Measurements from ENCODE around the gene ABCF2. TPM values are rescaled to one million over a fixed set of nuclear protein-coding genes. Genes with fewer than 3 reads are reported as not detected.

ABCF2 gene
- polyA plus RNA-seq = 33.3 to 68.6 TPM (median 43.6 TPM) in 3 replicates
- 12.4 TPM for polyA plus RNA-seq (2011; ENCODE audit: low read depth)
- polyA plus RNA-seq (2011; cell fraction: cytosol; rRNA removed) = 60.0 and 61.5 TPM in 2 replicates
- polyA plus RNA-seq (2011; cell fraction: nucleus; rRNA removed) = 58.1 and 59.3 TPM in 2 replicates
- polyA plus RNA-seq (2012; ENCODE audit: low replicate concordance) = 27.9 and 54.2 TPM in 2 replicates
- polyA minus RNA-seq = 57.5 to 64.0 TPM (median 62.2 TPM) in 3 replicates
- 38.0 TPM for polyA minus RNA-seq (2011; cell fraction: cytosol; rRNA and poly(A)+ RNA removed)
- 21.0 and 32.6 TPM in 2 replicates for polyA minus RNA-seq (2011; cell fraction: nucleus; rRNA and poly(A)+ RNA removed)

DNA sequence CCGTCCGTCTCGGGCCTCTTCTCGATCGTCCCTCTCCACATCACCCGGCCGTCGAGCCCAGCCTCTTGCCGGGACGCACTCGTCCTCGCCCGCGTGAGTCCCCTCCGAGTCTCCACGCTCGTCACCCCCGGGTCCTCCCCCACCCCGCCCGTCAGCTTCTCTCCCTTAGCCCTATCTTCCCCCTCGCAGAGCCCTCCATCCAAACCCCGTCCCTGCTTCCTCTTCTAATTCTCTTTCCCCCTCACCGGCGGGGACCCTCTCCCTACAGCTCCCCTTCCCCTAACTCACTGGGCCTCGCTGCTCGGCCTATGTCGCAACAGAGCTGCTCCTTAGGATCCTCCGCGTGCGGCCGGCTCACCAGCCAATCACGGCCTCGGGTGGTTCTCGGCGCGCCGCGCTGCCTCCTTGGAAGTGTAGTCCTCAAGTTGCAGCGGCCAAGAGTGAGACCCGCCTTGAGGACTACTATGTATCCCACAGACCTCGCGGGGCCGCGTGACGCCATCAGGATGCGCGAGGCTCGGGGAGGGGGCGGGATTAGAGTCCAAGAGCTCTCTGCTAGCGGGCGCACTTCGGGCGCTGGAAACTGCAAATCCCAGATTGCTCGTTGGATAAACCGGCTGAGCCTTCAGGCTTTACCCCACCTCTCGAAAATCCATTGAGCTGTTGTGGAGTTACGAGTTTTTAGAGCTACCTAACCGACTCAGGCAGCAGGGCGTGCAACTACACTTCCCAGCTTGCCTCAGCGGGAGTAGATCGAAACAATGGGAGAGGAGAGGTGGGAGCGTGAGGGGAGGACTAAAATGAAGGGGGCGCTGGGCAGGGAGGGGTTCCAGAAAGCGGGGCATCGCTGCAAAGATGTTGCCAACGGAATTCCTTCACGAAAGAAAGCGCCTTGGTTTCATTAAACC, at the start of gene ABCF2:
TSS of gene ABCF2 (minus strand) at position 331 of the 908 bp plus-strand sequence. CDS start 747 bp downstream, outside the sequence.
- dilution Hi-C loops (cut with MboI; ENCODE audit: extremely low pct_ligation_motif_present, low sequenced_read_pairs) = no loop called here
- DNase-seq (ENCODE audit: low read depth, low spot score) (peak; percentile 93), FAIRE-seq (peak; percentile 32)
- Histone ChIP-seq H3K4me1 (ENCODE audit: control insufficient read depth, extremely low read depth, insufficient read depth, low read length) (peaks cover 28% of the 10 kb centered on the region), H3K9me1 (ENCODE audit: control insufficient read depth, extremely low read depth, insufficient read depth, low read length) (no peaks in the 10 kb centered on the region), H3K9ac (ENCODE audit: control insufficient read depth, extremely low read depth, insufficient read depth, low read length) (peak within 1 kb of the TSS; percentile 88), H2AFZ (ENCODE audit: control insufficient read depth, low read length) (peak within 1 kb of the TSS; percentile 98), H3K9me3 (ENCODE audit: control insufficient read depth, low read depth, low read length) (no peaks in the 10 kb centered on the region), H3K4me3 (ENCODE audit: control insufficient read depth in 2 of 3, extremely low read depth in 1 of 3, insufficient read depth in 2 of 3, low read depth in 1 of 3, low read length in 3 of 3) (peak within 1 kb of the TSS; percentile 90 to 98 (median 96)), H4K20me1 (ENCODE audit: control insufficient read depth, extremely low read depth, insufficient read depth, low read length) (no peaks in the 10 kb centered on the region), H3K36me3 (ENCODE audit: control insufficient read depth in 2 of 2, extremely low read depth in 1 of 2, insufficient read depth in 2 of 2, low read length in 2 of 2) (peaks cover 21 to 33% of the 10 kb centered on the region in 2 experiments), H3K4me2 (ENCODE audit: control insufficient read depth, extremely low read depth, insufficient read depth, low read depth, low read length) (peak within 1 kb of the TSS; percentile 99), H3K27me3 (ENCODE audit: control insufficient read depth, extremely low read depth, insufficient read depth, low read length) (no peaks in the 10 kb centered on the region), H3K79me2 (ENCODE audit: control insufficient read depth, insufficient read depth, low read length) (peaks cover 25% of the 10 kb centered on the region), H3K27ac (ENCODE audit: control insufficient read depth, insufficient read depth, low read length) (peak within 1 kb of the TSS; percentile 62)
- TF ChIP-seq, protein P1, sequence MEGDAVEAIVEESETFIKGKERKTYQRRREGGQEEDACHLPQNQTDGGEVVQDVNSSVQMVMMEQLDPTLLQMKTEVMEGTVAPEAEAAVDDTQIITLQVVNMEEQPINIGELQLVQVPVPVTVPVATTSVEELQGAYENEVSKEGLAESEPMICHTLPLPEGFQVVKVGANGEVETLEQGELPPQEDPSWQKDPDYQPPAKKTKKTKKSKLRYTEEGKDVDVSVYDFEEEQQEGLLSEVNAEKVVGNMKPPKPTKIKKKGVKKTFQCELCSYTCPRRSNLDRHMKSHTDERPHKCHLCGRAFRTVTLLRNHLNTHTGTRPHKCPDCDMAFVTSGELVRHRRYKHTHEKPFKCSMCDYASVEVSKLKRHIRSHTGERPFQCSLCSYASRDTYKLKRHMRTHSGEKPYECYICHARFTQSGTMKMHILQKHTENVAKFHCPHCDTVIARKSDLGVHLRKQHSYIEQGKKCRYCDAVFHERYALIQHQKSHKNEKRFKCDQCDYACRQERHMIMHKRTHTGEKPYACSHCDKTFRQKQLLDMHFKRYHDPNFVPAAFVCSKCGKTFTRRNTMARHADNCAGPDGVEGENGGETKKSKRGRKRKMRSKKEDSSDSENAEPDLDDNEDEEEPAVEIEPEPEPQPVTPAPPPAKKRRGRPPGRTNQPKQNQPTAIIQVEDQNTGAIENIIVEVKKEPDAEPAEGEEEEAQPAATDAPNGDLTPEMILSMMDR (optimal IDR thresholded peaks at IDR 0.05 in 1 of 3, IDR thresholded peaks at IDR 0.05 in 1 of 3, conservative IDR thresholded peaks at IDR 0.05 in 1 of 3; ENCODE audit: extremely low read depth in 1 of 3, insufficient read depth in 2 of 3, low read length in 3 of 3) = no peak
- no peak for TF ChIP-seq EZH2 (IDR thresholded peaks at IDR 0.05; ENCODE audit: low read length)

DNA sequence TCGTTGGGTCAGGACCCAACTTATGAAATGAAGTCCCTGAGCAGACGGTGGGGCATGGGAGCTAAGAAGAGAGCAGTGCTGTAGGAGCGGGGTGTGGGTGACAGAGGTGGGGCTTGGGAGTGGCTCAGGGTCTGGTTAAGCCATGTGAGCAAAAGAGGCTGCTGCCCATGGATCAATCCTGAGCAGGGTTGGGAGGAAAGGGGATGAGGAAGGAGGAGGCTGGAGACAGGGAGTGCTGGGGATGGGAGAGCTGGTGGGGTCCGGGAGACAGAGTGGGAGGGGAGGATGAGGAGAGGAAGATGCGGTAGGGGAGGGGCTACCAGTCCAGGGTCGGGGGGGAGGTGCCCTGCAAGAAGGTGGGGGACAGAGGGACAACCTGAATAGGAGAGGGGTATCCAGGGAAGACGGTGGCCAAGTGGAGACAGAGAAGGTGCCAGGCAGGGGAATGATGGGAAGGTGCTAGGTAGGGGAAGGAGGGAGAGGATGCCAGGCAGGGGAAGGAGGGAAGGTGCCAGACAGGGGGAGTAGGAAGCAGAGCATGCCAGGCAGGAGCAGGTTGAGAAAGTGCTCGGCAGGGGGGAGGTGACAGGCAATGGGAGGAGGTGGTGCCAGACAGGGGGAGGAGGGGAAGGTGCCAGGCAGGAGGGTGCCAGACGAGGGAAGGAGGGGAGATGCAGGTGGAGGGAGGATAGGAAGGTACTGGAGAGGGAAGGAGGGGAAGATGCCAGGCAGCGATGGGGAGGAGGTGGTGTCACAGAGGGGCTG, 49.0 kb upstream of the ABCF2 start:
- H3K79me2 ChIP-seq (ENCODE audit: control insufficient read depth, insufficient read depth, low read length) = no peaks in the 10 kb centered on the region
- H3K9me1 ChIP-seq (ENCODE audit: control insufficient read depth, extremely low read depth, insufficient read depth, low read length) = no peaks in the 10 kb centered on the region
- FAIRE-seq (no peak), DNase-seq (ENCODE audit: low read depth, low spot score) (no peak)
- no peak for TF ChIP-seq EZH2 (IDR thresholded peaks at IDR 0.05; ENCODE audit: low read length)
- TF ChIP-seq, protein P1 (optimal IDR thresholded peaks at IDR 0.05 in 1 of 3, IDR thresholded peaks at IDR 0.05 in 1 of 3, conservative IDR thresholded peaks at IDR 0.05 in 1 of 3; ENCODE audit: extremely low read depth in 1 of 3, insufficient read depth in 2 of 3, low read length in 3 of 3) = no peak
- H3K4me3 ChIP-seq (ENCODE audit: control insufficient read depth in 2 of 3, extremely low read depth in 1 of 3, insufficient read depth in 2 of 3, low read depth in 1 of 3, low read length in 3 of 3) = peak overlapping the region in 1 of 3 experiments; percentile 3
- peaks cover 4% of the 10 kb centered on the region for H3K4me1 ChIP-seq (ENCODE audit: control insufficient read depth, extremely low read depth, insufficient read depth, low read length)
- peaks cover 56% of the 10 kb centered on the region for H3K27me3 ChIP-seq (ENCODE audit: control insufficient read depth, extremely low read depth, insufficient read depth, low read length)
- H3K36me3 ChIP-seq (ENCODE audit: control insufficient read depth in 2 of 2, extremely low read depth in 1 of 2, insufficient read depth in 2 of 2, low read length in 2 of 2) = no peaks in the 10 kb centered on the region
- no peak overlapping the region for H3K4me2 ChIP-seq (ENCODE audit: control insufficient read depth, extremely low read depth, insufficient read depth, low read depth, low read length)
- no peak overlapping the region for H2AFZ ChIP-seq (ENCODE audit: control insufficient read depth, low read length)
- no peaks in the 10 kb centered on the region for H4K20me1 ChIP-seq (ENCODE audit: control insufficient read depth, extremely low read depth, insufficient read depth, low read length)
- no peaks in the 10 kb centered on the region for H3K9me3 ChIP-seq (ENCODE audit: control insufficient read depth, low read depth, low read length)
- H3K9ac ChIP-seq (ENCODE audit: control insufficient read depth, extremely low read depth, insufficient read depth, low read length) = no peak overlapping the region
- dilution Hi-C loops (cut with MboI; ENCODE audit: extremely low pct_ligation_motif_present, low sequenced_read_pairs) = no loop called here
- no peak overlapping the region for H3K27ac ChIP-seq (ENCODE audit: control insufficient read depth, insufficient read depth, low read length)

Measured in keratinocyte (primary cell).